ENCODE results near the gene MYO18B. TPM values are rescaled to one million over a fixed set of nuclear protein-coding genes. Genes with fewer than 3 reads are reported as not detected.

MYO18B gene
- total and polyA plus RNA-seq, 2 donors (not counting 1 experiment from before 2014, with no cell fraction given) = 0.15 TPM; not detected in 1

DNA sequence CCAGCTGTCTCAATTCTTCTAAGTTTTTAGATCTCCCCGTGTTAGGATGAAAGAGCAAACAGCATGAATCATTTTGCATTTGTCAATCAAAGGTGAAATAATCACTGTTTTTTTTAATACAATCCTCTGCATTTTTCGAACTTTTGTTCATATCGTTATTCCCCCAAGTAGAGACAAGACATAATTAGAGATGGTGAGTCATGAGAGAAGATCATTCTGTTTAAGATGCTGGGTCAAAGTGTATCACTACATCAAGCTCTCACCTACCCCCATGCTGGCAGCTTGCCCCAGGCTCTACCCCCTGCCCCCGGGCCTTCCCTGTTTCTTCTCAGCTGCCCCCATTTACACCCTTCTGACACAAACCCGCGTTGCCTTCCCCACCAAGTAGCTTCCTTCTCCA is 30.5 kb upstream of the MYO18B start:
- Histone ChIP-seq H3K27me3 (replicated peaks in 1 of 4; ENCODE audit: control extremely low read depth in 1 of 4, control insufficient read depth in 3 of 4, insufficient read depth in 4 of 4, low read length in 3 of 4) (no peaks in the 10 kb centered on the region), H2AFZ (ENCODE audit: insufficient read depth, low read depth, low read length, poor library complexity, severe bottlenecking) (no peak overlapping the region), H3K79me2 (ENCODE audit: control insufficient read depth, insufficient read depth, low read length) (peaks cover 10% of the 10 kb centered on the region), H3K4me1 (ENCODE audit: control insufficient read depth in 2 of 2, insufficient read depth in 2 of 2, low read length in 2 of 2) (no peaks in the 10 kb centered on the region), H3K27ac (ENCODE audit: low read length in 2 of 2) (no peak overlapping the region), H3K9ac (ENCODE audit: low read length) (no peak overlapping the region), H3K4me3 (ENCODE audit: control extremely low read depth in 1 of 5, extremely low read depth in 1 of 5, insufficient read depth in 1 of 5, low read depth in 2 of 5, low read length in 4 of 5) (no peak overlapping the region), H3K4me2 (replicated peaks; ENCODE audit: low read depth, low read length, poor library complexity, severe bottlenecking) (no peak overlapping the region), H3K9me3 (ENCODE audit: control extremely low read depth in 1 of 3, control insufficient read depth in 2 of 3, insufficient read depth in 1 of 3, low read length in 2 of 3) (no peaks in the 10 kb centered on the region), H4K20me1 (ENCODE audit: control insufficient read depth, insufficient read depth, low read length, poor library complexity, severe bottlenecking) (peaks cover 10% of the 10 kb centered on the region), H3K36me3 (replicated peaks in 1 of 2; ENCODE audit: control extremely low read depth in 1 of 2, control insufficient read depth in 1 of 2, extremely low read depth in 1 of 2, insufficient read depth in 2 of 2, low read length in 1 of 2) (peaks cover 4 to 81% of the 10 kb centered on the region in 2 experiments)
- H3K9me3 Mint-ChIP-seq (ENCODE audit: insufficient read depth) = no peaks in the 10 kb centered on the region
- peaks cover 2% of the 10 kb centered on the region for H3K4me1 Mint-ChIP-seq
- ChIA-PET CTCF (interaction anchor here (1.7 to 2.0 kb wide), 2 partner anchors 9 to 249 kb away, joined by 6 to 10 read pairs; no protein-coding TSS in a partner anchor), POLR2A (no interaction called here)
- DNase-seq = no peak
- TF ChIP-seq, protein P1, sequence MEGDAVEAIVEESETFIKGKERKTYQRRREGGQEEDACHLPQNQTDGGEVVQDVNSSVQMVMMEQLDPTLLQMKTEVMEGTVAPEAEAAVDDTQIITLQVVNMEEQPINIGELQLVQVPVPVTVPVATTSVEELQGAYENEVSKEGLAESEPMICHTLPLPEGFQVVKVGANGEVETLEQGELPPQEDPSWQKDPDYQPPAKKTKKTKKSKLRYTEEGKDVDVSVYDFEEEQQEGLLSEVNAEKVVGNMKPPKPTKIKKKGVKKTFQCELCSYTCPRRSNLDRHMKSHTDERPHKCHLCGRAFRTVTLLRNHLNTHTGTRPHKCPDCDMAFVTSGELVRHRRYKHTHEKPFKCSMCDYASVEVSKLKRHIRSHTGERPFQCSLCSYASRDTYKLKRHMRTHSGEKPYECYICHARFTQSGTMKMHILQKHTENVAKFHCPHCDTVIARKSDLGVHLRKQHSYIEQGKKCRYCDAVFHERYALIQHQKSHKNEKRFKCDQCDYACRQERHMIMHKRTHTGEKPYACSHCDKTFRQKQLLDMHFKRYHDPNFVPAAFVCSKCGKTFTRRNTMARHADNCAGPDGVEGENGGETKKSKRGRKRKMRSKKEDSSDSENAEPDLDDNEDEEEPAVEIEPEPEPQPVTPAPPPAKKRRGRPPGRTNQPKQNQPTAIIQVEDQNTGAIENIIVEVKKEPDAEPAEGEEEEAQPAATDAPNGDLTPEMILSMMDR (IDR thresholded peaks at IDR 0.05) = no peak
- TF ChIP-seq EZH2 (IDR thresholded peaks at IDR 0.05; ENCODE audit: borderline replicate concordance, insufficient read depth, low read depth, low read length, poor library complexity, severe bottlenecking) = no peak
- no peak overlapping the region for H3K4me3 Mint-ChIP-seq
- no peaks in the 10 kb centered on the region for H3K27me3 Mint-ChIP-seq
- WGBS (ENCODE audit: insufficient coverage) = no CpG with 5 or more reads among the region's 6 CpGs
- intact Hi-C loops (cut with micrococcal nuclease) = no loop called here
- no peak overlapping the region for H3K27ac Mint-ChIP-seq
- ATAC-seq (ENCODE audit: low read depth) = no peak

GRCh38 chr22:25712661-25713400 is 29.2 kb upstream of the MYO18B start:
- ChIA-PET POLR2A (no interaction called here), CTCF (interaction anchor here (1.0 to 2.0 kb wide), 2 partner anchors 10 to 169 kb away, joined by 4 to 6 read pairs; no protein-coding TSS in a partner anchor)
- H3K4me2 ChIP-seq (replicated peaks; ENCODE audit: low read depth, low read length, poor library complexity, severe bottlenecking) = no peak overlapping the region
- ATAC-seq (ENCODE audit: low read depth) (no peak), DNase-seq (no peak)
- H3K27ac Mint-ChIP-seq = no peak overlapping the region
- H3K27me3 ChIP-seq (replicated peaks in 1 of 4; ENCODE audit: control extremely low read depth in 1 of 4, control insufficient read depth in 3 of 4, insufficient read depth in 4 of 4, low read length in 3 of 4) = no peaks in the 10 kb centered on the region
- H3K9me3 ChIP-seq (ENCODE audit: control extremely low read depth in 1 of 3, control insufficient read depth in 2 of 3, insufficient read depth in 1 of 3, low read length in 2 of 3) = no peaks in the 10 kb centered on the region
- peaks cover 4 to 79% of the 10 kb centered on the region in 2 experiments for H3K36me3 ChIP-seq (replicated peaks in 1 of 2; ENCODE audit: control extremely low read depth in 1 of 2, control insufficient read depth in 1 of 2, extremely low read depth in 1 of 2, insufficient read depth in 2 of 2, low read length in 1 of 2)
- H4K20me1 ChIP-seq (ENCODE audit: control insufficient read depth, insufficient read depth, low read length, poor library complexity, severe bottlenecking) = no peaks in the 10 kb centered on the region
- no peaks in the 10 kb centered on the region for H3K9me3 Mint-ChIP-seq (ENCODE audit: insufficient read depth)
- H3K4me1 ChIP-seq (ENCODE audit: control insufficient read depth in 2 of 2, insufficient read depth in 2 of 2, low read length in 2 of 2) = no peaks in the 10 kb centered on the region
- no peak for TF ChIP-seq EZH2 (IDR thresholded peaks at IDR 0.05; ENCODE audit: borderline replicate concordance, insufficient read depth, low read depth, low read length, poor library complexity, severe bottlenecking)
- TF ChIP-seq, protein P1 (IDR thresholded peaks at IDR 0.05) = no peak
- no peaks in the 10 kb centered on the region for H3K4me1 Mint-ChIP-seq
- H3K9ac ChIP-seq (ENCODE audit: low read length) = no peak overlapping the region
- H3K79me2 ChIP-seq (ENCODE audit: control insufficient read depth, insufficient read depth, low read length) = peaks cover 3% of the 10 kb centered on the region
- intact Hi-C loops (cut with micrococcal nuclease) = no loop called here
- H3K27me3 Mint-ChIP-seq = no peaks in the 10 kb centered on the region
- WGBS (ENCODE audit: insufficient coverage) = 100% methylated on average over 2 of the region's 7 CpGs
- no peak overlapping the region for H3K4me3 ChIP-seq (ENCODE audit: control extremely low read depth in 1 of 5, extremely low read depth in 1 of 5, insufficient read depth in 1 of 5, low read depth in 2 of 5, low read length in 4 of 5)
- no peak overlapping the region for H3K4me3 Mint-ChIP-seq
- no peak overlapping the region for H3K27ac ChIP-seq (ENCODE audit: low read length in 2 of 2)
- H2AFZ ChIP-seq (ENCODE audit: insufficient read depth, low read depth, low read length, poor library complexity, severe bottlenecking) = no peak overlapping the region
